H1 (cell line): ENCODE data around the gene AAK1. TPM values are rescaled to one million over a fixed set of nuclear protein-coding genes. Genes with fewer than 3 reads are reported as not detected.

Source experiments
- CTCF ChIA-PET: fragments of 300-600 bp; sonication (Branson Sonifier 250); formaldehyde crosslinking; loops from one replicate; lab custom pipeline; 2021; ENCODE audit not compliant: partially characterized antibody; lab: Charles Lee
- POLR2A ChIA-PET: fragments of 300-600 bp; sonication (Branson Sonifier 250); formaldehyde crosslinking; loops from one replicate; lab custom pipeline; 2021; ENCODE audit warnings: inconsistent platforms; ENCODE audit not compliant: partially characterized antibody; lab: Charles Lee
- DNase-seq, 2 experiments: peaks; one replicate each; pipeline versions ENCODE4 v3.0.0 to v3.0.0-alpha.2; 2010 to 2022; ENCODE audit warnings: low spot score in 2 of 2, low read depth in 1 of 2, mixed read lengths in 1 of 2
- FAIRE-seq: peaks from 2 replicates; lab custom pipeline; 2011; peaks lifted over from hg19 to GRCh38; lab: Jason Lieb, UNC
- H2AFZ ChIP-seq: 2 replicates; pipeline ENCODE4 v1.8.1; 2012; ENCODE audit warnings: low read length, inconsistent platforms
- H2AK5ac ChIP-seq: 2 replicates; pipeline ENCODE4 v1.6.1; 2013; ENCODE audit warnings: low read depth, low read length
- H2BK120ac ChIP-seq: replicated peaks from 2 replicates; pipeline ENCODE3; 2013; ENCODE audit warnings: low read depth, low read length, inconsistent platforms
- H2BK12ac ChIP-seq: 2 replicates; pipeline ENCODE4 v1.6.1; 2013; ENCODE audit warnings: low read depth, low read length
- H2BK15ac ChIP-seq: 2 replicates; pipeline ENCODE4 v1.6.1; 2013; ENCODE audit warnings: low read length
- H2BK20ac ChIP-seq: 2 replicates; pipeline ENCODE4 v1.6.1; 2013; ENCODE audit warnings: low read length
- H2BK5ac ChIP-seq: 2 replicates; pipeline ENCODE4 v1.6.1; 2013; ENCODE audit warnings: low read depth, low read length
- H3K14ac ChIP-seq: 2 replicates; pipeline ENCODE4 v1.6.1; 2013; ENCODE audit warnings: inconsistent platforms; ENCODE audit not compliant: insufficient read length
- H3K18ac ChIP-seq: 2 replicates; pipeline ENCODE4 v1.6.1; 2013; ENCODE audit warnings: low read length; ENCODE audit errors: extremely low read depth
- H3K23ac ChIP-seq: 2 replicates; pipeline ENCODE4 v1.6.1; 2013; ENCODE audit warnings: inconsistent platforms; ENCODE audit not compliant: insufficient read length
- H3K23me2 ChIP-seq: 2 replicates; pipeline ENCODE4 v1.6.1; 2013; ENCODE audit warnings: low read depth, low read length
- H3K27ac ChIP-seq: 2 replicates; pipeline ENCODE4 v1.6.1; 2011; ENCODE audit warnings: low read depth, low read length, inconsistent platforms
- H3K27me3 ChIP-seq, 4 experiments: replicated peaks in 1 of 4; 1 replicate in 1 of 4; 2 replicates in 3 of 4; pipeline versions ENCODE4 v1.6.1 to v1.8.1; 2011 to 2013; ENCODE audit warnings: low read length in 3 of 4, mild to moderate bottlenecking in 3 of 4, inconsistent platforms in 2 of 4, mixed read lengths in 2 of 4, moderate library complexity in 1 of 4; ENCODE audit not compliant: control insufficient read depth in 3 of 4, insufficient read depth in 3 of 4; ENCODE audit errors: extremely low read depth in 1 of 4
- H3K36me3 ChIP-seq, 4 experiments: 2 replicates each; pipeline versions ENCODE4 v1.6.1 to v1.8.1; 2011 to 2013; ENCODE audit warnings: mild to moderate bottlenecking in 4 of 4, low read length in 3 of 4, moderate library complexity in 2 of 4, control low read depth in 1 of 4, inconsistent platforms in 1 of 4; ENCODE audit not compliant: insufficient read depth in 4 of 4, control insufficient read depth in 2 of 4
- H3K4ac ChIP-seq: replicated peaks from 2 replicates; pipeline ENCODE3; 2013; ENCODE audit warnings: low read length, low read depth, mixed read lengths, inconsistent platforms; ENCODE audit not compliant: insufficient read length
- H3K4me1 ChIP-seq, 4 experiments: replicated peaks in 1 of 4; 1 replicate in 1 of 4; 2 replicates in 3 of 4; pipeline versions ENCODE4 v1.6.1 to v1.8.1; 2011 to 2013; ENCODE audit warnings: low read length in 3 of 4, inconsistent platforms in 2 of 4, mixed read lengths in 1 of 4; ENCODE audit not compliant: insufficient read depth in 4 of 4, control insufficient read depth in 3 of 4
- H3K4me2 ChIP-seq, 2 experiments: 2 replicates each; pipeline versions ENCODE4 v1.6.1 to v1.8.1; 2011 to 2013; ENCODE audit warnings: low read depth in 2 of 2, low read length in 2 of 2, control low read depth in 1 of 2, inconsistent platforms in 1 of 2, mild to moderate bottlenecking in 1 of 2; ENCODE audit not compliant: insufficient read depth in 1 of 2
- H3K4me3 ChIP-seq, 4 experiments: fragments of 200-600, 300-600 bp in 1 of 4; sonication (generic), shearing (Covaris generic), sonication (Bioruptor Twin) in 1 of 4; 2 replicates each; pipeline versions ENCODE4 v1.5.1 to v1.8.1; 2011 to 2016; ENCODE audit warnings: low read length in 4 of 4, low read depth in 3 of 4, control low read depth in 2 of 4, inconsistent platforms in 2 of 4, mild to moderate bottlenecking in 2 of 4, mixed read lengths in 1 of 4, moderate library complexity in 1 of 4; ENCODE audit not compliant: insufficient read depth in 2 of 4; ENCODE audit errors: extremely low read depth in 1 of 4
- H3K56ac ChIP-seq: replicated peaks from 2 replicates; pipeline ENCODE3; 2013; ENCODE audit warnings: low read depth, mild to moderate bottlenecking, mixed read lengths, low read length, inconsistent platforms; ENCODE audit not compliant: insufficient read length
- H3K79me1 ChIP-seq: 2 replicates; pipeline ENCODE4 v1.6.1; 2013; ENCODE audit warnings: low read depth, low read length, control low read depth
- H3K79me2 ChIP-seq, 2 experiments: 2 replicates each; pipeline versions ENCODE4 v1.6.1 to v1.8.1; 2012 to 2013; ENCODE audit warnings: low read length in 2 of 2, mild to moderate bottlenecking in 2 of 2, inconsistent platforms in 1 of 2; ENCODE audit not compliant: insufficient read depth in 2 of 2, control insufficient read depth in 1 of 2
- H3K9ac ChIP-seq, 4 experiments: replicated peaks in 1 of 4; 1 replicate in 1 of 4; 2 replicates in 3 of 4; pipeline versions ENCODE4 v1.6.1 to v1.8.1; 2011 to 2013; ENCODE audit warnings: low read depth in 3 of 4, low read length in 3 of 4, control low read depth in 2 of 4, mild to moderate bottlenecking in 2 of 4, moderate library complexity in 2 of 4, inconsistent platforms in 1 of 4; ENCODE audit errors: extremely low read depth in 1 of 4
- H3K9me3 ChIP-seq, 2 experiments: 2 replicates each; pipeline versions ENCODE4 v1.6.1 to v1.8.1; 2012 to 2013; ENCODE audit warnings: mild to moderate bottlenecking in 2 of 2, moderate library complexity in 2 of 2, control low read depth in 1 of 2, inconsistent platforms in 1 of 2, low read depth in 1 of 2, low read length in 1 of 2, mixed read lengths in 1 of 2; ENCODE audit not compliant: insufficient read depth in 2 of 2
- H4K20me1 ChIP-seq, 2 experiments: replicated peaks in 1 of 2; 2 replicates each; pipeline versions ENCODE3 to v1.8.1; 2011 to 2013; ENCODE audit warnings: inconsistent platforms in 2 of 2, low read length in 2 of 2, mild to moderate bottlenecking in 1 of 2; ENCODE audit not compliant: insufficient read depth in 2 of 2, control insufficient read depth in 1 of 2
- H4K5ac ChIP-seq: 2 replicates; pipeline ENCODE4 v1.6.1; 2013; ENCODE audit warnings: low read length, low read depth, mixed read lengths, inconsistent platforms; ENCODE audit not compliant: insufficient read length
- H4K8ac ChIP-seq: 2 replicates; pipeline ENCODE4 v1.8.0; 2013; ENCODE audit warnings: mild to moderate bottlenecking, moderate library complexity, low read length, inconsistent platforms; ENCODE audit not compliant: insufficient read depth; ENCODE audit errors: extremely low read depth
- H4K91ac ChIP-seq: replicated peaks from 2 replicates; pipeline ENCODE3; 2013; ENCODE audit warnings: low read length, mixed read lengths, inconsistent platforms; ENCODE audit not compliant: insufficient read length
- EGR1 ChIP-seq: IDR thresholded peaks from 2 replicates; pipeline ENCODE4 v1.6.1; 2011; ENCODE audit warnings: low read depth, low read length, borderline replicate concordance
- KDM5A ChIP-seq: fragments of 200-600 bp; IDR thresholded peaks from 2 replicates; pipeline ENCODE4 v1.7.1; 2012; ENCODE audit warnings: mild to moderate bottlenecking, low read length, inconsistent platforms, mixed read lengths
- NRF1 ChIP-seq: IDR thresholded peaks from 2 replicates; pipeline ENCODE4 v1.6.1; 2011; ENCODE audit warnings: mild to moderate bottlenecking, low read depth, low read length, improper control_type of control experiment
- POLR2AphosphoS5 ChIP-seq: IDR thresholded peaks from 2 replicates; pipeline ENCODE4 v1.6.1; 2011; ENCODE audit warnings: low read depth, low read length
- RAD21 ChIP-seq, 2 experiments: IDR thresholded peaks in 1 of 2; conservative IDR thresholded peaks in 1 of 2; 2 replicates each; pipeline ENCODE4 v1.6.1; 2011; ENCODE audit warnings: low read depth in 2 of 2, low read length in 2 of 2, improper control_type of control experiment in 1 of 2, inconsistent platforms in 1 of 2, mild to moderate bottlenecking in 1 of 2, moderate library complexity in 1 of 2
- RFX5 ChIP-seq: IDR thresholded peaks from 2 replicates; pipeline ENCODE4 v1.6.1; 2011; ENCODE audit warnings: low read depth, low read length, improper control_type of control experiment, borderline replicate concordance
- RNF2 ChIP-seq: fragments of 200-900, 300-1000 bp; sonication (generic); IDR thresholded peaks from 2 replicates; pipeline ENCODE4 v1.7.1; 2016; ENCODE audit warnings: borderline replicate concordance, low read depth, mild to moderate bottlenecking, antibody characterized with exemption, low read length; ENCODE audit not compliant: poor library complexity, severe bottlenecking; ENCODE audit errors: missing control alignments
- RXRA ChIP-seq: IDR thresholded peaks from 2 replicates; pipeline ENCODE4 v1.6.1; 2011; ENCODE audit warnings: low read depth, mild to moderate bottlenecking, low read length, moderate library complexity; ENCODE audit not compliant: insufficient read depth
- SIRT6 ChIP-seq: IDR thresholded peaks from one replicate; pipeline ENCODE4 v1.7.1; 2012; ENCODE audit warnings: low read length, inconsistent platforms
- SP1 ChIP-seq: IDR thresholded peaks from 2 replicates; pipeline ENCODE4 v1.6.1; 2011; ENCODE audit warnings: low read depth, low read length
- TAF1 ChIP-seq: IDR thresholded peaks from 2 replicates; pipeline ENCODE4 v1.6.1; 2011; ENCODE audit warnings: mild to moderate bottlenecking, low read depth, low read length
- TBP ChIP-seq: IDR thresholded peaks from 2 replicates; pipeline ENCODE4 v1.6.1; 2011; ENCODE audit warnings: low read depth, low read length, improper control_type of control experiment
- TCF12 ChIP-seq: IDR thresholded peaks from 2 replicates; pipeline ENCODE4 v1.6.1; 2011; ENCODE audit warnings: low read depth, mild to moderate bottlenecking, low read length
- WGBS, 2 experiments: shearing (Covaris generic) in 1 of 2; methylation state at CpG; one replicate each; pipeline versions ENCODE4 v1.1.6 to v1.1.7; 2013 to 2015; ENCODE audit warnings: low lambda C conversion rate in 2 of 2, mixed read lengths in 2 of 2, inconsistent platforms in 1 of 2, low coverage in 1 of 2, missing lambda C conversion rate in 1 of 2; ENCODE audit not compliant: insufficient replicate concordance in 2 of 2, insufficient coverage in 1 of 2, insufficient read length in 1 of 2; ENCODE audit errors: extremely low coverage in 1 of 2, missing lambda C conversion rate in 1 of 2; 5-methylcytosine and 5-hydroxymethylcytosine counted together
- polyA plus RNA-seq, 7 experiments: library from polyadenylated mRNA; depleted of rRNA in 3 of 7; stranded (reverse) in 5 of 7; unstranded in 2 of 7; fragments of >200 nt in 5 of 7; fragments of 200-250 nt in 2 of 7; gene quantifications; 1 replicate in 5 of 7; 2 replicates in 1 of 7; 4 replicates in 1 of 7; pipeline versions ENCODE4 v1.2.1 to v1.2.3, GENCODE V29; 2011 to 2013; ENCODE audit warnings: missing spikeins in 2 of 7, mixed read lengths in 2 of 7
- total RNA-seq: library from RNA; stranded (reverse); fragmentation: NEBNext Ultra II Directional; extraction: Animal tissue kit (Norgen Biotek cat#: 25700); gene quantifications from 2 replicates; pipeline ENCODE4 v1.2.1, GENCODE V29; 2021

AAK1 gene
- total and polyA plus RNA-seq, 2 of the 8 experiments (the other 6 are each of a cell fraction or from before 2014, with no cell fraction given) = 10.0 to 40.5 TPM

DNA sequence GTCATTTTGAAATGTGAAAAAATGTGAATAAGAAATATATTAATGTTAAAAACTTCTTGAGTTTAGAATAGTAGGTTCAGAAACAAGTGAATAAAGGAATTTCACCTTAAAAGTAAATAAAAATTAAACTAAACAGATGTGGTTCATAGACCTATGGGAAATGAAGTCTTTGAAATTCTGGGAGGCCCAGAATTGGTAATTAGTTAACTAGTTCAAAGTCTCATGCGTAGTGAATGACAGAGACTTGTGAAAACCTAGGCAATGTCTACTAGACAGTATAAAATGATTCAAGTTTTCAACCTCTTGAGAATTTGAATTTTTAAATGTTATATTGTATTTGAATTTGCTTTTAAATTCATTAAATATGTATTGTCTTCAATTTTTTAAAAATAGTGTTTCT, 32.6 kb upstream of the AAK1 start:
- H3K23ac ChIP-seq = no peak overlapping the region
- no peak overlapping the region for H3K4ac ChIP-seq
- H3K9me3 ChIP-seq = peaks cover 0 to 2% of the 10 kb centered on the region in 2 experiments; a peak in 1 of 4 replicates
- no peak overlapping the region for H2AFZ ChIP-seq
- no peaks in the 10 kb centered on the region for H3K79me2 ChIP-seq
- no peaks in the 10 kb centered on the region for H3K36me3 ChIP-seq
- no peaks in the 10 kb centered on the region for H4K20me1 ChIP-seq
- no peak overlapping the region for H4K8ac ChIP-seq
- H2BK15ac ChIP-seq = no peak overlapping the region
- no peaks in the 10 kb centered on the region for H3K4me1 ChIP-seq
- no peak overlapping the region for H3K4me3 ChIP-seq
- H3K27me3 ChIP-seq = no peaks in the 10 kb centered on the region
- no peak overlapping the region for H2BK5ac ChIP-seq
- H2BK12ac ChIP-seq = no peak overlapping the region
- no peaks in the 10 kb centered on the region for H3K23me2 ChIP-seq
- H3K79me1 ChIP-seq = no peaks in the 10 kb centered on the region
- no peak overlapping the region for H2BK20ac ChIP-seq
- H3K18ac ChIP-seq = no peak overlapping the region
- TF ChIP-seq POLR2AphosphoS5 (no peak), NRF1 (no peak), TCF12 (no peak), RNF2 (no peak), RFX5 (no peak), RAD21 (IDR thresholded peaks at IDR 0.05 in 1 of 2, conservative IDR thresholded peaks at IDR 0.05 in 1 of 2; ENCODE audit: low read depth in 2 of 2, low read length in 2 of 2) (no peak), KDM5A (no peak), TAF1 (no peak), SIRT6 (no peak), TBP (no peak), EGR1 (no peak), SP1 (no peak), RXRA (no peak)
- no peak overlapping the region for H3K14ac ChIP-seq
- CTCF ChIA-PET = interaction anchor here (1.1 kb wide), 1 partner anchor 192 kb away, joined by 4 read pairs; no protein-coding TSS in a partner anchor
- no peak overlapping the region for H3K27ac ChIP-seq
- DNase-seq (no peak), FAIRE-seq (no peak)
- no peak overlapping the region for H3K9ac ChIP-seq
- no peak overlapping the region for H2AK5ac ChIP-seq
- no peak overlapping the region for H3K4me2 ChIP-seq
- H4K91ac ChIP-seq = no peak overlapping the region
- POLR2A ChIA-PET = no interaction called here
- H2BK120ac ChIP-seq = no peak overlapping the region
- H3K56ac ChIP-seq = no peak overlapping the region
- WGBS, 2 experiments = 100% methylated on average over 1 of the region's 1 CpG; no CpG with 5 or more reads in 1 of the 2 experiments
- H4K5ac ChIP-seq = no peak overlapping the region
